GM13976 (cell line): ENCODE measurements around the gene DCC.

Experiments
- DNase-seq: peaks from one replicate; pipeline ENCODE4 v3.0.0; 2012; ENCODE audit warnings: low spot score
- CTCF ChIP-seq: IDR thresholded peaks from 2 replicates; pipeline ENCODE4 v1.5.1; 2012; ENCODE audit warnings: borderline replicate concordance, mild to moderate bottlenecking; ENCODE audit not compliant: insufficient read depth; ENCODE audit errors: extremely low read depth, missing control alignments, control extremely low read depth
- in situ Hi-C: fragments of 300-500 bp; cut with MboI; formaldehyde crosslinking; loops from one replicate; pipeline ENCODE4 v1.12.0; 2022; ENCODE audit warnings: low sequenced_read_pairs, mixed read lengths, inconsistent platforms; ENCODE audit not compliant: unreplicated experiment

Gene DCC

GRCh38 chr18:53093636-53094035 is 753.6 kb downstream of the DCC start:
- in situ Hi-C loops: no loop called here

GRCh38 chr18:53101536-53102105 is 761.6 kb downstream of the DCC start:
- in situ Hi-C loops: no loop called here
- no peak for DNase-seq
- TF ChIP-seq CTCF: no peak

More at GRCh38 chr18:53093636-53094035, 753.6 kb downstream of the DCC start:
- no peak for TF ChIP-seq CTCF
- no peak for DNase-seq

GRCh38 chr18:53114441-53114840 is 774.4 kb downstream of the DCC start:
- TF ChIP-seq CTCF: no peak
- DNase-seq: no peak
- in situ Hi-C loops: no loop called here

GRCh38 chr18:53115876-53116585 is 776.0 kb downstream of the DCC start:
- no peak for TF ChIP-seq CTCF
- no peak for DNase-seq

GRCh38 chr18:53117851-53118250 is 777.9 kb downstream of the DCC start:
- DNase-seq: no peak
- in situ Hi-C loops: no loop called here
- no peak for TF ChIP-seq CTCF

More at GRCh38 chr18:53115876-53116585, 776.0 kb downstream of the DCC start:
- in situ Hi-C loops: no loop called here

GRCh38 chr18:53126210-53126609 is 786.2 kb downstream of the DCC start:
- in situ Hi-C loops: no loop called here
- no peak for DNase-seq

More at GRCh38 chr18:53126210-53126609, 786.2 kb downstream of the DCC start:
- no peak for TF ChIP-seq CTCF
